IMR-90 (cell line): Measurements from ENCODE around the gene CCDC138.

ENCODE experiments used
- FOS ChIP-seq: fragments of 150-350 bp; IDR thresholded peaks from 2 replicates; pipeline ENCODE4 v1.6.1; 2016; ENCODE audit warnings: low read depth, low read length
- MXI1 ChIP-seq: IDR thresholded peaks from 2 replicates; pipeline ENCODE4 v1.6.1; 2012; ENCODE audit warnings: low read depth, mild to moderate bottlenecking, low read length, moderate library complexity, borderline replicate concordance
- POLR2A ChIP-seq: IDR thresholded peaks from 2 replicates; pipeline ENCODE4 v1.6.1; 2012; ENCODE audit warnings: mild to moderate bottlenecking, low read depth, low read length
- RAD21 ChIP-seq: IDR thresholded peaks from 2 replicates; pipeline ENCODE4 v1.6.1; 2012; ENCODE audit warnings: low read length, improper control_type of control experiment
- TF ChIP-seq, protein P1 (sequence below): conservative IDR thresholded peaks from 2 replicates; pipeline ENCODE4 v1.5.1; 2012; ENCODE audit warnings: mild to moderate bottlenecking, low read depth, low read length, improper control_type of control experiment
- TF ChIP-seq, protein P2 (sequence below): fragments of 150-350 bp; IDR thresholded peaks from 2 replicates; pipeline ENCODE4 v1.6.1; 2017; ENCODE audit warnings: mild to moderate bottlenecking, antibody characterized with exemption, low read length, low read depth

DNA sequence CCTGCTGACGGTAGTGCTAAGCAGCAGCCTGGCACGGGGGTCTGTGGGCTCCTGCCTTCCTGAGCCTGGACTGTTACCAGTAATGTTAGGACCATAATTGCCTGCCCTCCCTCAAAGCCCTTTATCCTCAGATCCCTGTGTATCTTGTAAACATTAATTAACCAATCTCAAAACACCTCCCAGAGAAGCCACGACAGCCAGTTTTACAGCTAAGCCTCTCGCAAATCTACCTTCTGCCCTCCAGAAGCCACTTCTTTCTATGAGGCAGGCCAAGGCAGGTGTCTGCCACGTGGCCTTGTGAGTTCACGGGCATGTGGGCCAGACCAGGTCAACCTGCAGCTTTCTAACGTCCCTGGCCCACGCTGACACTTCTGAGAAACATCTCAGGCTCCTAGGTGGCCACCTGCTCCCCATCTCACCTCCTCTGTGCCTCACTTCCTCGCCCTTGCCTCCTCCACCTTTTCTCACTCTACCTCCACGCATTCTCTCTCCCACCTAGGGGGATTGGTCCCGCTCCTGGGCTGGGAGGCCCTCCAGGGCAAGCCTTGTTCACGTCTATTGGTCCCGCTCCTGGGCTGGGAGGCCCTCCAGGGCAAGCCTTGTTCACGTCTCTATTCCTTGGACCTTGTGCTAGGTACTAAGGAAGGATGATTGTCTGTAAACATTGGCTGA lies 138.1 kb downstream of the CCDC138 start:
- TF ChIP-seq, protein P1, sequence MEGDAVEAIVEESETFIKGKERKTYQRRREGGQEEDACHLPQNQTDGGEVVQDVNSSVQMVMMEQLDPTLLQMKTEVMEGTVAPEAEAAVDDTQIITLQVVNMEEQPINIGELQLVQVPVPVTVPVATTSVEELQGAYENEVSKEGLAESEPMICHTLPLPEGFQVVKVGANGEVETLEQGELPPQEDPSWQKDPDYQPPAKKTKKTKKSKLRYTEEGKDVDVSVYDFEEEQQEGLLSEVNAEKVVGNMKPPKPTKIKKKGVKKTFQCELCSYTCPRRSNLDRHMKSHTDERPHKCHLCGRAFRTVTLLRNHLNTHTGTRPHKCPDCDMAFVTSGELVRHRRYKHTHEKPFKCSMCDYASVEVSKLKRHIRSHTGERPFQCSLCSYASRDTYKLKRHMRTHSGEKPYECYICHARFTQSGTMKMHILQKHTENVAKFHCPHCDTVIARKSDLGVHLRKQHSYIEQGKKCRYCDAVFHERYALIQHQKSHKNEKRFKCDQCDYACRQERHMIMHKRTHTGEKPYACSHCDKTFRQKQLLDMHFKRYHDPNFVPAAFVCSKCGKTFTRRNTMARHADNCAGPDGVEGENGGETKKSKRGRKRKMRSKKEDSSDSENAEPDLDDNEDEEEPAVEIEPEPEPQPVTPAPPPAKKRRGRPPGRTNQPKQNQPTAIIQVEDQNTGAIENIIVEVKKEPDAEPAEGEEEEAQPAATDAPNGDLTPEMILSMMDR: no peak
- TF ChIP-seq FOS (no peak), MXI1 (no peak), POLR2A (no peak), RAD21 (no peak)
- TF ChIP-seq, protein P2, sequence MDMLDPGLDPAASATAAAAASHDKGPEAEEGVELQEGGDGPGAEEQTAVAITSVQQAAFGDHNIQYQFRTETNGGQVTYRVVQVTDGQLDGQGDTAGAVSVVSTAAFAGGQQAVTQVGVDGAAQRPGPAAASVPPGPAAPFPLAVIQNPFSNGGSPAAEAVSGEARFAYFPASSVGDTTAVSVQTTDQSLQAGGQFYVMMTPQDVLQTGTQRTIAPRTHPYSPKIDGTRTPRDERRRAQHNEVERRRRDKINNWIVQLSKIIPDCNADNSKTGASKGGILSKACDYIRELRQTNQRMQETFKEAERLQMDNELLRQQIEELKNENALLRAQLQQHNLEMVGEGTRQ: no peak
